Posterior vena cava (tissue), 2 donors: ENCODE data around the gene SCARB1. TPM values are rescaled to one million over a fixed set of nuclear protein-coding genes. Genes with fewer than 3 reads are reported as not detected.

Experiments
- DNase-seq: peaks from one replicate; pipeline ENCODE4 v3.0.0-alpha.2; 2020; ENCODE audit warnings: low spot score
- intact Hi-C, 2 donors: fragments of 100-400 bp; cut with DNase I; formaldehyde crosslinking; loops; one replicate each; pipeline versions ENCODE4 v1.14.1 to v1.14.2; 2022 to 2023
- total RNA-seq, 2 donors: library from RNA; stranded (reverse); fragmentation: NEBNext Ultra II Directional; extraction: Animal tissue kit (Norgen Biotek cat#: 25700); gene quantifications; one replicate each; pipeline ENCODE4 v1.2.1, GENCODE V29; 2021
- donor health status: DM: yes; HTN: yes; CAD: no.
- donor health status: DM: yes; HTN: yes; CAD: no.

Gene SCARB1
- total RNA-seq, 2 donors from 2014 or later, result 13.0 to 14.3 TPM

- intact Hi-C loops, result no loop called here
- DNase-seq, result no peak
These were observed 53.8 kb downstream of the SCARB1 start for GRCh38 chr12:124809878-124810277.

DNA sequence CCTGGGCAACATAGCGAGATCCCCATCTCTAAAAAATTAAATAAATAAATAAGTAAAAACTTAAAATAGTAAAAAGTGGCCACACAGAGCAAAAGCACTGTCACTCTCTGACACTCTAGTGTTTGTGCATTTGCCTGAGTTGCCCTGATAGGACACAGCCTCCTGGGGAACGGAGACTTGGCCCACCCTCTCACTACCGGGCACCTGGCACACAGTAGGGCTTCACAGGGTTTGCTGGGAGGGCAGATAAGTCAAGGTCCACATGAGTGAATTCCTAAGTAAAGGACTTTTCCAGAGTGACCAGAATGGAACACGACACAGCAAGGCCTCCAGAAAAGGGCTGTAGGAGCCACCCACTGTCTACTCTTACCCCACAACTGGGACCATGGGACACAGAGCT lies 54.3 kb downstream of the SCARB1 start:
- intact Hi-C loops, result no loop called here
- no peak for DNase-seq

GRCh38 chr12:124808272-124808671 lies 55.4 kb downstream of the SCARB1 start:
- DNase-seq, result no peak
- intact Hi-C loops, result no loop called here

DNA sequence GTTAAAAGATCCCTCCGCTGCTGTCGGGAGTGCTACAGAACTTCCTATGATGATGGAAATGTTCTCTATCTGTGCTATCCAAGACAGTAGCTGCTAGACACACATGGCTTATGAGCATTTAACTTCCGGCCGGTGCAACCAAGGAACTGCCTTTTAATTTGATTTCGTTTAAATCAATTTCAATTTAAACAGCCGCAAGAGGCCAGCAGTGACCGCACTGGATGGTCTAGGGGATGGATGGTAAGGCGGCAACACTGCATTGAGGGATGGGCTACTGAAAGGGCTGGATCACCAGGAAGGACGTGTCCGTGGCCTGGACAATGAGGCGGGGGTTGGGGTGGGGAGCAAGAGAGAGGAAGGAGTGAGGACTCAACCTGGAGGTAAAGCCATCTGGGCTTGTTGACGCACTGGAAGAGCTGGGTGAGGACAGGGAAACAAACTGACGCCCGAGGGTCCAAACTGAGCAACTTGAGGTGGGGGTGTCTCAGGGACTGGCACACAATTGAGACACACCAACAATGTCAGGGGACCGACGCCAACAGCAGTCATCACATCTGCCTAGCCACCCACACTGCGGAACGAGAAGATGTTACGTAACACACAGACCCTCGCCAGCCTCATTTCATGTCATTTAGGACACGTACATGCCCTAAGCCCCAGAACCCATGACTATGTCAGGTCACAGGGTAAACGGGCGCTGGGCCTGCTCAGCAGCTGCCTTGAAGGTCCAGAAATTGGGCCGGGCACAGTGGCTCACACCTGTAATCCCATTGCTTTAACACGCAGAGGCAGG lies 57.6 kb downstream of the SCARB1 start:
- DNase-seq, result no peak
- intact Hi-C loops, result no loop called here

- intact Hi-C loops, result no loop called here
- DNase-seq, result no peak
These were observed 58.6 kb downstream of the SCARB1 start for GRCh38 chr12:124805050-124805449.

GRCh38 chr12:124804011-124804621 lies 59.5 kb downstream of the SCARB1 start:
- intact Hi-C loops, result no loop called here
- DNase-seq, result no peak

DNA sequence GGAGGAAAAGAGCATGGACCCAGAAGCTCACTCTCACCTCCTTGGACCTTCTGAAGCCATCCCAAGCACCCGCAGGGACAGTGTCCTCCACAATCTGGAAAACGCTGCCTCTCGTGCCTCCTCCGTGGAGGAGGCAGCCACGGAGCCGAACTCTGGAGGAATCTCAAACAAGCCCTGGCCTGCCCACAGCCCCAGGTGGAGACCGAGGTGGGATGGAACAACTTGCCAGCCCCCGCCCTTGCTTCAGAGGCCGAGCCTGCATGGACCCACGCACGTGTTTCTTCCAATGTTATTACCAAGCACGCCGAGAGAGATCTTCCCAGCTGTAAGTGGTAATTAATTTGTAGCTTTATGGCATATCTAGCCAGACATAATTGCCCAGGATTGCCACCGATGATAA lies 61.3 kb downstream of the SCARB1 start:
- intact Hi-C loops, result no loop called here
- DNase-seq, result no peak

DNA sequence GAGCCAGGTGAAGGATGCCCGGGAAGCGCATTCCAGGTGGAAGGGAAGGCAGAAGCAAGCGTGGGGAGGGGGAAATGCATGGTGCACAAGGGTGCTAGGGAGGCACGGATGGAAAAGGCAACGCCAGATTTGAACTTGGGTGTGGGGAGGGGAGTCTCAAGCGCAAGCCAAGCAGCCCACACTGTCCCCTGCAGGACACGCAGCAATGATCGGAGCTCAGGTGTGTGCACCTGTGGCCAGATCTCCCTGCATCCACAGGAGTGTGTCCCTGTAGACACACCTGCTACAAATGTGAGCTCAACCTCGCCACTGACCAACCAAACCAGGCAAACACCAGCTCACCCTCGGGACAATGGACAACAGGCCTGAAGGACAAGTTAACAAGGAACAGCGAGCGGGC lies 63.2 kb downstream of the SCARB1 start:
- intact Hi-C loops, result no loop called here
- no peak for DNase-seq

DNA sequence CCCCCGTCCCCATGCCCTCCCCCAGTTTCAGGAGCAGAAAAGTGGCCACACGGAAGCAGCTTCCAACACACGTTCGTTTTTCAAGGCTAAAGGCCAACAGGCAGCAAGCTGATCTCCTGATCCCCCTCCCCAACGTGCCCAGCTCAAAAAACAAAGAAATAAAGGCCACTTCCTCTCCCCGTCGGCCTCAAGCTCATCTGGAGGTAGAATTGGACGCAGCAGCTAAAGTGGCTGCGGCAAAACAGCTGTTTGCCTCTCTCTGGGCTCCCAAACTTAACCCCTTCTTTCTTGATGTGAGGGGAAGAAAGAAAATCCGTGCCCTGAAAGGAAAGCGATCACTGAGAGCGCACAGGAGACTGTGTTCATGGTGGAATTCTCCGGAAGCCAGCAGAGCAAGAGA lies 66.3 kb downstream of the SCARB1 start:
- DNase-seq, result no peak
- intact Hi-C loops, result no loop called here

- intact Hi-C loops, result no loop called here
- DNase-seq, result no peak
These were observed 67.2 kb downstream of the SCARB1 start for GRCh38 chr12:124796303-124796960.

GRCh38 chr12:124795081-124795948 lies 68.3 kb downstream of the SCARB1 start:
- intact Hi-C loops, result no loop called here
- no peak for DNase-seq

- DNase-seq, result no peak
- intact Hi-C loops, result no loop called here
These were observed 70.7 kb downstream of the SCARB1 start for GRCh38 chr12:124792961-124793441.

DNA sequence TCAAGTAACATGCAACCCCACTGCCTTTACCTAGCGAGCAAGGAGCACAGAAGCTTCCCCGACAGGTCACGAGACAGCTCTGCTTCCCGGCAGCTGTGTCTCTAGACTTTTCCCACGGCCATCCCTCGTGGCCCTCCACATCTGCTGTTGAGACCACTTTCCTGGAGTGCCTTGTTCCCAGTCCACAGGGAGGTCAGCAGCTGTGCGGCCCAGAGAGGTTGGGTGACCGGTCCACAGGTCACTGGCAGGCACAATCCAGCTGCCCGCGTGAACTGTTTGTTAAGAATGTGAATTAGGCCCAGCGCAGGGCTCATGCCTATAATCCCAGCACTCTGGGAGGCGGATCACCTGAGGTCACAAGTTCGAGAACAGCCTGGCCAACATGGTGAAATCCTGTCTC lies 71.5 kb downstream of the SCARB1 start:
- intact Hi-C loops, result no loop called here
- no peak for DNase-seq

DNA sequence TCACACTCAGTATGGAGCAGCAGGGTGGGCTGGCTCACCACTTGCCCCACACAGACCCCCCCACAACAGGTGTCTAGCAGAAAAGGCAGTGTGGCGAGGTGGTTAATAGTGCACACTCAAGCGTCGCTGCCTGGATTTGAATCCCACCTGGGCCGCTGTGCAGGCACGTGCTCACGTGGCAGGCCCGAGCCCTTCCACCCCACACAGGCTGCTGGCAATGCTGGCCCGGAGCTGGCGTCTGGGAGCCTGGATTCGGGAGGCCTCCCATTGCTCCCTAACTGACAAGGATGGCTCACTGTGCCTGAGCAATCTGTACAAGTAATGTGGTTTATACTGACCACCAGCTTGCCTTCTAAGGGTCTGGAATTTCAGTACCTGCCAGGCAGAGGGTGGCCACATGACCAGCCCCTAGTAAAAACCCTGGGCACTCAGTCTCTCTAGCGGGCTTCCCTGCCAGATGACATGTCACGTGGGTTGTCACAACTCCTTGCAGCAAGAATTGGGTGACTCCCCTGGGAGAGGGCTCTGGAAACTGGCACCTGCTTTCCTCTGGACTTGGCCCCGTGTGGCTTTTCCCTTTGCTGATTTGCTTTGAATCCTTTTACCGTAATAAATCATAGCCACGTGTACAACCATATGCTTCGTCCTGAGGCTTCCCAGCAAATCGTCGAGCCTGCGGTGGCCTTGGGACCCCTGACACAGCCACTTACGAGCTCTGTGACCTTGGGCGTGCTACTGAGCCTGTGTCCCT lies 72.8 kb downstream of the SCARB1 start:
- intact Hi-C loops, result no loop called here
- no peak for DNase-seq

DNA sequence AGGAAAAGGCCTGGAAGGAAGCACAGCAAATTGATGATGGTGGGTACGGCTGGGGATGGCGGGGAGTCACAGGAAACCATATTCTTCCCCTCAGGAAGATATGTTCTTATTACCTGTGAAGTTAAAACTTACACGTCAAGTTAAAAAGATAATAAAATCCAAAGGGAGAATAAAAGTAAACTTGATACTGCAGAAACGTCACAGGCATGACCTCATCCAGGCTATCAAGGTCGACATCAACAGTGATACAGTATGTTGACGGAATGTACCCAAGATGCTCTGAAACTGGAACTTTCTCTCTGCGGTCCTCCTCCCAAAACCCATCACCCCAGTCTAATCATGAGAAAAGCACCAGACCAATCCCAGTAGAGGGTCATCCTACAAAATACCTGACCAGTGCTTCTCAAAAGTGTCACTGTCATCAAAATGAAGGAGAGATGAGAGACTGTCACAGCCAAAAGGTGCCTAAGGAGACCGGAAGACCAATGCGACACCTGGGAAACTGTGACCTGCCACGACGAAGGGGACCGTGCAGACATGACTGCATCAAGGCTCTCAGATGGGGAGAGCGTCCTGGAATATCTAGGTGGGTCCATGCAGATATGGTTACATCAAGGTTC lies 74.6 kb downstream of the SCARB1 start:
- intact Hi-C loops, result no loop called here

DNA sequence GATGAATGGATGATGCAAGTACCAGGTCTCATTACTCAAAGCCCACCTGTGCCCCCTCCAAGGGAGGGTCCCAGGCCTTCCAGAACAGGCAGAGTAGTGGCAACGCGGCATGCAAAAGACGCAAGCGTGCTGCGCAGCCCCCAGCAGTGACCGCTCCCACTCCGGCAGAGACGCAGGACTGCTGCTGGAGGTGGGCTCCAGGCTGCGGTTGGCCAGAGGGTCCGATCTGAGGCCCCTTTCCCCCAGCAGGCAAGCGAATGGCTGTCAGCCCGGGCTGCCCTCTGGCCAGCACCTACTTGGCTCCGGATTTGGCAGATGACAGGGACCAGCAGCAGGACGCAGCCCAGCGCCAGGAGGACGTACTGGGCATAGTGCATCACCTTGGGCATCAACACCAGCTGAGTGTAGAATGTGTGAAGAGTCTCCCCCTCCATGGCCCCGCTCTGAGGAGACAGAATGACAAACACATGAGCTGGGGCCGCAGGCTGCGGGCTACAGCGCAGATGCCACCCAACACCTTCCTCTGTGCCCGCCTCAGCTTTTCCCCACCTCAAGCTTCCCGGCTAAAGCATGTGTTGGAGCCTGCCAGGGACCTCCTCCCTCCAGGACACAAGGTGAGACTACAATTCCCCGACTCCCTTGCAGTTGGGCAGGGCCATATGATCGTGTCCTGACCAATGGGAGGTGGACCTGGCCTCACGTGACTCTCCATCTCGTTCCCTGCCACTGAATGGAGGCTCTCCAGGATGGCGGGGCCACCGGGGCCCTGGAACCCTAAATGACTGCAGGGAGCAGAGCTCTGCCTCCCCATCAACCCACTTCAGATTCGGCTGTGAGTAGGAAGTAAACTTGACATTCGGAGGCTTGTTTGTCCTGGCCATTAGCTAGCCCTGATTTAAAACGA lies 77.4 kb downstream of the SCARB1 start:
- peak; percentile 90 for DNase-seq
- intact Hi-C loops, result no loop called here

More for the DNA sequence above, 74.6 kb downstream of the SCARB1 start:
- no peak for DNase-seq

DNA sequence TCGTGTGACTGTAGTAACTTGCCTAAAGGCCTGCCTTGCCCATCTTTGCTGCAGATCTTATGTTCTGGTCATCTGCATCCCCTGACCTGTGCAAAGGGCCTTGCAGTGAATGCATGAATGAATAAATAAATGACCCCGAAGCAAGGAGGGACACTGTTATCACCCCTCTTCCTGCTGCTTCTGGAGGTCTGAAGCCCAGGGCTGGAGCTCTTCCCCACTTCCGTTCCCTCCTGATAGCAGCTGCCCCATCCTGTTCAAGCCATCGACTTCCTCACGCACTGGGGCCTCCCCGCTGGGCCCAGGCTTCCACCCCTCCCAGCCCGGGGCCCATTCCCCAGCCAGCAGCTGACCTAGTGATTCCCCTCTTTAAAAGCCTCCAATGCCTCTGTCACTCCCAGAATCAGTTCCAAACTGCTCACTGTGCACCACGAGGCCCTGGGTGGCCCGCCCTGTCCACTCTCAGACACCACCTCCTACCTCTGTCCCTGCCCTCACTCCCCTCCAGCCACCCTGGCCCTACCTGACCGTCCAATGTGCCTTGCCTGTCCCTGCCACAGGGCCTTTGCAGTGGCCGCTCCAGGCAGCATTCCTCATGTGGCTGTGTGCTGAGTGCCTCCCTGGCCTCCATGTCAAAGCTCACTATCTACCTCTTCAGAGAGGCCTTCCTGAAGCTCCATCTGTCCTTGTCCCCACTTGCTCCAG lies 78.6 kb downstream of the SCARB1 start:
- DNase-seq, result no peak
- intact Hi-C loops, result loop anchor here in 1 of 2 donors (5.0 kb wide), 1 partner anchor 563 kb away; no protein-coding TSS in a partner anchor
